Suprapubic skin (tissue), 4 donors: ENCODE results near the gene SFTPB.

Experiments used
- POLR2A ChIP-seq, 2 donors: fragments of 450-650 bp; IDR thresholded peaks; one replicate each; pipeline ENCODE4 v1.6.1; 2017; ENCODE audit warnings: antibody characterized with exemption in 2 of 2, mild to moderate bottlenecking in 2 of 2, moderate library complexity in 2 of 2
- POLR2AphosphoS5 ChIP-seq, 3 donors: sonication (generic); formaldehyde crosslinking; IDR thresholded peaks; one replicate each; pipeline ENCODE4 v1.6.1; 2017; ENCODE audit warnings: antibody characterized with exemption in 3 of 3
- TF ChIP-seq, protein P1 (sequence below), 2 donors: fragments of 200-600 bp in 1 of 2; fragments of 450-650 bp in 1 of 2; sonication (generic) in 1 of 2; IDR thresholded peaks; one replicate each; pipeline ENCODE4 v1.5.1; 2016 to 2019; ENCODE audit warnings: antibody characterized with exemption in 2 of 2, mild to moderate bottlenecking in 1 of 2, moderate library complexity in 1 of 2

DNA sequence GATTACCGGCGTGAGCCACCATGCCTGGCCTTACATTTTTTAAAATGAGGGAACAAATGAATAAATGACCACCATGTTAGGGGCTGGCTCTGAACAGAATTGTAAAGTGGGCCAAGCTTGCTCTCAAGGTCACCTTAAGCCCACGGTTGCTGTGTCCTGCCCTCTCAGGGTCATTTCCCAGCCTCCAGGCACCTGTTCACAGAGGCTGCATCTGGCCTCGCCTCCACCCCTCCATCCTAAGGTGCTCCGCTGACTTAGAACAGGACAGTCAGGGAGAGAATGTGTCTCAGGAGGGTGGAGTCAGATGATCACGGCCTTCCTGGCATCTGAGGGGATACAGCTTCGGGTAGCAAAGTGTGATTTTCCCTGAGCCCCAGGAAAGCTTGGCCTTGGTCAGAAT lies 7.3 kb downstream of the SFTPB start:
- TF ChIP-seq, protein P1, sequence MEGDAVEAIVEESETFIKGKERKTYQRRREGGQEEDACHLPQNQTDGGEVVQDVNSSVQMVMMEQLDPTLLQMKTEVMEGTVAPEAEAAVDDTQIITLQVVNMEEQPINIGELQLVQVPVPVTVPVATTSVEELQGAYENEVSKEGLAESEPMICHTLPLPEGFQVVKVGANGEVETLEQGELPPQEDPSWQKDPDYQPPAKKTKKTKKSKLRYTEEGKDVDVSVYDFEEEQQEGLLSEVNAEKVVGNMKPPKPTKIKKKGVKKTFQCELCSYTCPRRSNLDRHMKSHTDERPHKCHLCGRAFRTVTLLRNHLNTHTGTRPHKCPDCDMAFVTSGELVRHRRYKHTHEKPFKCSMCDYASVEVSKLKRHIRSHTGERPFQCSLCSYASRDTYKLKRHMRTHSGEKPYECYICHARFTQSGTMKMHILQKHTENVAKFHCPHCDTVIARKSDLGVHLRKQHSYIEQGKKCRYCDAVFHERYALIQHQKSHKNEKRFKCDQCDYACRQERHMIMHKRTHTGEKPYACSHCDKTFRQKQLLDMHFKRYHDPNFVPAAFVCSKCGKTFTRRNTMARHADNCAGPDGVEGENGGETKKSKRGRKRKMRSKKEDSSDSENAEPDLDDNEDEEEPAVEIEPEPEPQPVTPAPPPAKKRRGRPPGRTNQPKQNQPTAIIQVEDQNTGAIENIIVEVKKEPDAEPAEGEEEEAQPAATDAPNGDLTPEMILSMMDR (IDR thresholded peaks at IDR 0.05), result no peak
- TF ChIP-seq POLR2AphosphoS5 (IDR thresholded peaks at IDR 0.05) (no peak), POLR2A (IDR thresholded peaks at IDR 0.05) (no peak)
